GM12878 (cell line): Measurements from ENCODE around the gene KIAA0930.

Experiments
- CHD1 ChIP-seq: IDR thresholded peaks from 2 replicates; pipeline ENCODE4 v1.6.1; 2012; ENCODE audit warnings: low read depth, low read length, improper control_type of control experiment
- PAX5 ChIP-seq: IDR thresholded peaks from 2 replicates; pipeline ENCODE4 v1.6.1; 2011; ENCODE audit warnings: low read depth, low read length, borderline replicate concordance
- SMARCA5 ChIP-seq: fragments of 450-650 bp; IDR thresholded peaks from 2 replicates; pipeline ENCODE4 v1.6.1; 2017; ENCODE audit warnings: mild to moderate bottlenecking
- TF ChIP-seq, protein P1 (sequence below), 3 experiments: IDR thresholded peaks in 2 of 3; conservative IDR thresholded peaks in 1 of 3; 2 replicates each; pipeline ENCODE4 v1.5.1; 2011; ENCODE audit warnings: low read depth in 3 of 3, low read length in 3 of 3, mild to moderate bottlenecking in 3 of 3, control low read depth in 2 of 3, moderate library complexity in 2 of 3, inconsistent platforms in 1 of 3, mixed read lengths in 1 of 3; ENCODE audit not compliant: control insufficient read depth in 2 of 3, insufficient read depth in 1 of 3; ENCODE audit errors: extremely low read depth in 1 of 3
- TF ChIP-seq, protein P2 (sequence below): IDR thresholded peaks from 2 replicates; pipeline ENCODE4 v1.6.1; 2011; ENCODE audit warnings: borderline replicate concordance, low read depth, mild to moderate bottlenecking, moderate library complexity, mixed read lengths, low read length; ENCODE audit not compliant: insufficient read depth; ENCODE audit errors: extremely low read length

GRCh38 chr22:45281010-45281409 is 40.3 kb upstream of the KIAA0930 start:
- no peak for TF ChIP-seq SMARCA5
- TF ChIP-seq PAX5: no peak
- TF ChIP-seq, protein P1, sequence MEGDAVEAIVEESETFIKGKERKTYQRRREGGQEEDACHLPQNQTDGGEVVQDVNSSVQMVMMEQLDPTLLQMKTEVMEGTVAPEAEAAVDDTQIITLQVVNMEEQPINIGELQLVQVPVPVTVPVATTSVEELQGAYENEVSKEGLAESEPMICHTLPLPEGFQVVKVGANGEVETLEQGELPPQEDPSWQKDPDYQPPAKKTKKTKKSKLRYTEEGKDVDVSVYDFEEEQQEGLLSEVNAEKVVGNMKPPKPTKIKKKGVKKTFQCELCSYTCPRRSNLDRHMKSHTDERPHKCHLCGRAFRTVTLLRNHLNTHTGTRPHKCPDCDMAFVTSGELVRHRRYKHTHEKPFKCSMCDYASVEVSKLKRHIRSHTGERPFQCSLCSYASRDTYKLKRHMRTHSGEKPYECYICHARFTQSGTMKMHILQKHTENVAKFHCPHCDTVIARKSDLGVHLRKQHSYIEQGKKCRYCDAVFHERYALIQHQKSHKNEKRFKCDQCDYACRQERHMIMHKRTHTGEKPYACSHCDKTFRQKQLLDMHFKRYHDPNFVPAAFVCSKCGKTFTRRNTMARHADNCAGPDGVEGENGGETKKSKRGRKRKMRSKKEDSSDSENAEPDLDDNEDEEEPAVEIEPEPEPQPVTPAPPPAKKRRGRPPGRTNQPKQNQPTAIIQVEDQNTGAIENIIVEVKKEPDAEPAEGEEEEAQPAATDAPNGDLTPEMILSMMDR (IDR thresholded peaks at IDR 0.05 in 2 of 3, conservative IDR thresholded peaks at IDR 0.05 in 1 of 3; ENCODE audit: control insufficient read depth in 2 of 3, extremely low read depth in 1 of 3, insufficient read depth in 1 of 3, low read depth in 3 of 3, low read length in 3 of 3): no peak
- TF ChIP-seq, protein P2, sequence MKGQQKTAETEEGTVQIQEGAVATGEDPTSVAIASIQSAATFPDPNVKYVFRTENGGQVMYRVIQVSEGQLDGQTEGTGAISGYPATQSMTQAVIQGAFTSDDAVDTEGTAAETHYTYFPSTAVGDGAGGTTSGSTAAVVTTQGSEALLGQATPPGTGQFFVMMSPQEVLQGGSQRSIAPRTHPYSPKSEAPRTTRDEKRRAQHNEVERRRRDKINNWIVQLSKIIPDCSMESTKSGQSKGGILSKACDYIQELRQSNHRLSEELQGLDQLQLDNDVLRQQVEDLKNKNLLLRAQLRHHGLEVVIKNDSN: no peak
- TF ChIP-seq CHD1: no peak
